PC-9 (cell line): ENCODE data around the gene GFRA1. TPM values are rescaled to one million over a fixed set of nuclear protein-coding genes. Genes with fewer than 3 reads are reported as not detected.

Source experiments
- BruUV-seq: library from RNA; stranded (reverse); fragments of 400-500 nt; replicated peaks from 2 replicates; lab custom pipeline; 2021; lab: Mats Ljungman, UMichigan
- CTCF ChIA-PET: fragments of 300-600 bp; sonication (Branson Sonifier 250); formaldehyde crosslinking; loops from one replicate; lab custom pipeline; 2022; ENCODE audit warnings: antibody characterized with exemption; lab: Charles Lee
- POLR2A ChIA-PET: fragments of 300-600 bp; sonication (Branson Sonifier 250); formaldehyde crosslinking; loops from one replicate; lab custom pipeline; 2022; ENCODE audit warnings: antibody characterized with exemption; ENCODE audit not compliant: unreplicated experiment; lab: Charles Lee
- DNase-seq, 2 experiments: peaks; one replicate each; pipeline versions ENCODE4 v3.0.0 to v3.0.0-alpha.2; 2015 to 2022; ENCODE audit warnings: mixed read lengths in 1 of 2
- H2AFZ ChIP-seq: fragments of 200-600 bp; sonication (generic); 2 replicates; pipeline ENCODE4 v1.8.1; 2017; ENCODE audit warnings: antibody characterized with exemption
- H3F3A ChIP-seq: fragments of 200-600 bp; sonication (generic); 2 replicates; pipeline ENCODE4 v1.8.1; 2017; ENCODE audit warnings: antibody characterized with exemption, mild to moderate bottlenecking, low read depth; ENCODE audit not compliant: insufficient read depth
- H3K27ac ChIP-seq: fragments of 200-600 bp; sonication (generic); 2 replicates; pipeline ENCODE4 v1.6.1; 2016; ENCODE audit warnings: mixed run types
- H3K27me3 ChIP-seq: fragments of 200-600 bp; sonication (generic); 2 replicates; pipeline ENCODE4 v1.6.1; 2016; ENCODE audit warnings: low read depth, mixed run types; ENCODE audit not compliant: insufficient read depth
- H3K36me3 ChIP-seq: fragments of 200-600 bp; sonication (generic); 2 replicates; pipeline ENCODE4 v1.6.1; 2016; ENCODE audit warnings: low read depth, mixed run types
- H3K4me1 ChIP-seq: fragments of 200-600 bp; sonication (generic); replicated peaks from 2 replicates; pipeline ENCODE4 v1.6.1; 2016; ENCODE audit warnings: mixed run types; ENCODE audit not compliant: insufficient read depth
- H3K4me2 ChIP-seq: fragments of 200-600 bp; sonication (generic); 2 replicates; pipeline ENCODE4 v1.6.1; 2017; ENCODE audit warnings: mixed run types
- H3K4me3 ChIP-seq: fragments of 200-600 bp; sonication (generic); 2 replicates; pipeline ENCODE4 v1.6.1; 2016; ENCODE audit warnings: mixed run types
- H3K79me2 ChIP-seq: fragments of 200-600 bp; sonication (generic); 2 replicates; pipeline ENCODE4 v1.6.1; 2017; ENCODE audit warnings: low read depth, mixed run types
- H3K9me2 ChIP-seq: fragments of 200-600 bp; sonication (generic); 2 replicates; pipeline ENCODE4 v1.8.1; 2017; ENCODE audit warnings: mild to moderate bottlenecking; ENCODE audit not compliant: insufficient read depth
- H3K9me3 ChIP-seq: fragments of 200-600 bp; sonication (generic); 2 replicates; pipeline ENCODE4 v1.8.1; 2016; ENCODE audit warnings: low read depth; ENCODE audit not compliant: insufficient read depth
- H4K20me1 ChIP-seq: fragments of 200-600 bp; sonication (generic); 2 replicates; pipeline ENCODE4 v1.8.1; 2017; ENCODE audit not compliant: insufficient read depth
- EZH2 ChIP-seq: fragments of 200-600 bp; sonication (generic); IDR thresholded peaks from 2 replicates; pipeline ENCODE4 v1.8.0; 2017; ENCODE audit warnings: antibody characterized with exemption, low read depth
- intact Hi-C: fragments of 100-400 bp; cut with micrococcal nuclease; formaldehyde crosslinking; loops from one replicate; pipeline ENCODE4 v1.10.0; 2022; ENCODE audit not compliant: unreplicated experiment
- total RNA-seq: library from RNA; stranded (reverse); gene quantifications from 2 replicates; pipeline ENCODE4 v1.2.3, GENCODE V29; 2021
- TF ChIP-seq, protein P1 (sequence below): fragments of 200-600 bp; sonication (generic); conservative IDR thresholded peaks from 2 replicates; pipeline ENCODE4 v1.6.1; 2017; ENCODE audit warnings: mixed run types, antibody characterized with exemption, mild to moderate bottlenecking, moderate library complexity

The GFRA1 gene
- total RNA-seq, 1 experiment from 2014 or later, result 0.11 TPM

DNA sequence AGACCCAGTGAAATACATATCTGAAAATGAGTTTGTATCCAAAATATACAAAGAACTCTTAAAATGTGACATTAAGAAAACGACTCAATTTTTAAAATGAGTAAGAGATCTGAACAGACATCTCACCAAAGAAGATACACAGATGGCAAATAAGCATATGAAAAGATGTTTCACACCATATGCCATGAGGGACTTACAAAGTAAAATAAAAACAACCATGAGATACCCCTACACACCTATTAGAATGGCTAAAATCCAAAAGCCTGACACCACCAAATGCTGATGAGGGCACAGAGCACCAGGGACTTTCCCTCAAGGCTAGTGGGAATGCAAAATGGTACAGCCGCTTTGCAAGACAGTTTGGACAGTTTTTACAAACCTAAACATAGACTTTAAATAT, 27.9 kb downstream of the GFRA1 start:
- Histone ChIP-seq H3F3A (no peaks in the 10 kb centered on the region), H3K36me3 (no peaks in the 10 kb centered on the region), H3K4me2 (no peak overlapping the region), H3K9me2 (no peaks in the 10 kb centered on the region), H3K4me1 (no peaks in the 10 kb centered on the region), H3K4me3 (no peak overlapping the region), H3K27me3 (no peaks in the 10 kb centered on the region), H4K20me1 (no peaks in the 10 kb centered on the region), H3K9me3 (no peaks in the 10 kb centered on the region), H3K79me2 (no peaks in the 10 kb centered on the region), H2AFZ (no peak overlapping the region), H3K27ac (no peak overlapping the region)
- BruUV-seq, result no TSS peak
- no peak for TF ChIP-seq EZH2
- TF ChIP-seq, protein P1, sequence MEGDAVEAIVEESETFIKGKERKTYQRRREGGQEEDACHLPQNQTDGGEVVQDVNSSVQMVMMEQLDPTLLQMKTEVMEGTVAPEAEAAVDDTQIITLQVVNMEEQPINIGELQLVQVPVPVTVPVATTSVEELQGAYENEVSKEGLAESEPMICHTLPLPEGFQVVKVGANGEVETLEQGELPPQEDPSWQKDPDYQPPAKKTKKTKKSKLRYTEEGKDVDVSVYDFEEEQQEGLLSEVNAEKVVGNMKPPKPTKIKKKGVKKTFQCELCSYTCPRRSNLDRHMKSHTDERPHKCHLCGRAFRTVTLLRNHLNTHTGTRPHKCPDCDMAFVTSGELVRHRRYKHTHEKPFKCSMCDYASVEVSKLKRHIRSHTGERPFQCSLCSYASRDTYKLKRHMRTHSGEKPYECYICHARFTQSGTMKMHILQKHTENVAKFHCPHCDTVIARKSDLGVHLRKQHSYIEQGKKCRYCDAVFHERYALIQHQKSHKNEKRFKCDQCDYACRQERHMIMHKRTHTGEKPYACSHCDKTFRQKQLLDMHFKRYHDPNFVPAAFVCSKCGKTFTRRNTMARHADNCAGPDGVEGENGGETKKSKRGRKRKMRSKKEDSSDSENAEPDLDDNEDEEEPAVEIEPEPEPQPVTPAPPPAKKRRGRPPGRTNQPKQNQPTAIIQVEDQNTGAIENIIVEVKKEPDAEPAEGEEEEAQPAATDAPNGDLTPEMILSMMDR, result no peak
- CTCF ChIA-PET, result no interaction called here
- DNase-seq, result no peak
- intact Hi-C loops, result no loop called here
- POLR2A ChIA-PET, result no interaction called here

DNA sequence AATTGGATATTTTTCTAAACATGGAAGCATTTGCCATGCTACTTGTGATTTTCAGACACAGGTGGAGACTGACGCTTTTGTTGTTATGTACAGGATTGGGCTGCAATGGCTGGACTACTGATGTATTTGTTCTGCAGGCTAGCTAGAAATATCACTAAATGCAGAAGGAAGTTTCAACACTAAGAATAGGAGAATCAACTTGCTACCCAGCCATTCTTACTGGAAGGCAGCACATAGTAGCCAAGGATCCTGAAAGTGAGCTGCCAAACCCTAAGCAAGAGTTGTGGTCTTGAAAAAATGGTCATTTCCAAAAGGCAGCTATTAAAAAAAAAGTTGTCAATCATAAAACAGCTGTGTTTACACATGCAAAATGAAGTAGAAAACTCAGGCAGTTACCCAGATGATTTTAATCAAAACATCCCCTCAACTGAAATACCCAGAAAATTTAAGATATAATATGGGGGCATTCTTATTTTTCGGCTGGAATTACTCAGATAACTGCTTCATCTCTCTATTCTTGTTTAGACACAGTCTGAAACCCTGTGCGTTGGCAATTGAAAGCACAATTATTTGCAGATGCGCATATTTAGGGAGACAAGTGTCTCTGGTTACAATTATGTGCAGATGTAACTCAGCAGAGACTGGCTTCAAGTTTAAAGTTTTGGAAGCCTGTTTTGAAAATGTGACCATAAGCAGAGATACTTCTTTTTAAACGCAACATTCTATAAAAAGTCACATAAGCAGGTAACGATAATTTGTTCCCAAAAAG, 31.2 kb downstream of the GFRA1 start:
- no peaks in the 10 kb centered on the region for H3K79me2 ChIP-seq
- H3K4me2 ChIP-seq, result no peak overlapping the region
- POLR2A ChIA-PET, result no interaction called here
- no peak for DNase-seq
- H3K27ac ChIP-seq, result no peak overlapping the region
- TF ChIP-seq EZH2, result no peak
- TF ChIP-seq, protein P1, result no peak
- no peaks in the 10 kb centered on the region; the same call in 1 of the 2 replicates for H3K27me3 ChIP-seq
- CTCF ChIA-PET, result no interaction called here
- no TSS peak for BruUV-seq
- H3F3A ChIP-seq, result no peaks in the 10 kb centered on the region
- H2AFZ ChIP-seq, result no peak overlapping the region
- no peaks in the 10 kb centered on the region for H3K9me2 ChIP-seq
- H3K4me1 ChIP-seq, result no peaks in the 10 kb centered on the region
- no peaks in the 10 kb centered on the region for H3K9me3 ChIP-seq
- H4K20me1 ChIP-seq, result no peaks in the 10 kb centered on the region
- H3K36me3 ChIP-seq, result no peaks in the 10 kb centered on the region
- H3K4me3 ChIP-seq, result no peak overlapping the region
- intact Hi-C loops, result no loop called here

DNA sequence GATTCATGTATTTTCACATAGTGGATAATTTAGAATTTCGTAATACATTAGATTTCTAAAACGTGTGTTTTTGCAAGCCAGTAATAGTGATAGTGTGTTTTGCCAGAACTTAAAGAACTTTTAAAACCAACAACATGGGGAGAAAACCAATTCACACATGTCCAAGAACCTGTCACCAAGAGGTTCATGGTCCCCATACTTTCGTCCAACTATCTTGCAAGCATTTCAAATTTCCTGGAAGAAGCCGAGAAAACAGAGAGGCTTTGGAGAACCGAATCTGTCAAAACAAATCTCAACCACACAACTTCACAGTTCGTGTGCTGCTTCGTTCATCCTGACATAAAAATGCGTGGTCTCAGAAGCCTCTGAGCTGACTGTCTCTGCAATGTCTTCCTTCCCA, 31.9 kb downstream of the GFRA1 start:
- intact Hi-C loops, result no loop called here
- Histone ChIP-seq H3K9me2 (no peaks in the 10 kb centered on the region), H3K9me3 (no peaks in the 10 kb centered on the region), H3F3A (no peaks in the 10 kb centered on the region), H3K4me1 (no peaks in the 10 kb centered on the region), H4K20me1 (no peaks in the 10 kb centered on the region), H3K79me2 (no peaks in the 10 kb centered on the region), H3K27me3 (no peaks in the 10 kb centered on the region; the same call in 1 of the 2 replicates), H3K27ac (no peak overlapping the region), H3K36me3 (no peaks in the 10 kb centered on the region), H2AFZ (no peak overlapping the region), H3K4me2 (no peak overlapping the region), H3K4me3 (no peak overlapping the region)
- TF ChIP-seq EZH2, result no peak
- TF ChIP-seq, protein P1, result no peak
- CTCF ChIA-PET, result no interaction called here
- POLR2A ChIA-PET, result no interaction called here
- BruUV-seq, result no TSS peak
- DNase-seq, result no peak
